Chondrocyte (in vitro differentiated cells): ENCODE data around the gene MS4A1. TPM values are rescaled to one million over a fixed set of nuclear protein-coding genes. Genes with fewer than 3 reads are reported as not detected.
"Not testable (repeated sequence)": the region's sequence is repeated elsewhere in the genome, so short reads cannot be mapped to it uniquely, and the experiment has no call there.

Experiments
- DNase-seq: peaks from one replicate; pipeline ENCODE4 v3.0.0; 2021; ENCODE audit warnings: mixed read lengths, low spot score
- H3K27ac Mint-ChIP-seq: one replicate; pipeline ENCODE4 v1.8.0; 2021; ENCODE audit warnings: mild to moderate bottlenecking, moderate library complexity, mixed read lengths; ENCODE audit not compliant: unreplicated experiment
- H3K27me3 Mint-ChIP-seq: 2 replicates; pipeline ENCODE4 v1.8.0; 2021; ENCODE audit warnings: low read depth, mixed read lengths
- H3K36me3 Mint-ChIP-seq: 2 replicates; pipeline ENCODE4 v1.8.0; 2021; ENCODE audit warnings: low read depth, mixed read lengths
- H3K4me1 Mint-ChIP-seq: 2 replicates; pipeline ENCODE4 v1.8.0; 2021; ENCODE audit warnings: low read depth, mild to moderate bottlenecking, mixed read lengths
- H3K4me3 Mint-ChIP-seq: one replicate; pipeline ENCODE4 v1.8.0; 2021; ENCODE audit warnings: mild to moderate bottlenecking, moderate library complexity, mixed read lengths; ENCODE audit not compliant: unreplicated experiment
- H3K9me3 Mint-ChIP-seq: 2 replicates; pipeline ENCODE4 v1.8.0; 2021; ENCODE audit warnings: low read depth, mixed read lengths
- total RNA-seq: library from RNA; stranded (reverse); gene quantifications from 3 replicates; pipeline ENCODE4 v1.2.1, GENCODE V29; 2021
- TF ChIP-seq, protein P1 (sequence below): fragments of 200-600 bp; sonication (generic); IDR thresholded peaks from 2 replicates; pipeline ENCODE4 v1.5.0; 2021; ENCODE audit warnings: antibody characterized with exemption, mild to moderate bottlenecking, moderate library complexity

Gene MS4A1
- total RNA-seq, 1 donor from 2014 or later, result not detected

DNA sequence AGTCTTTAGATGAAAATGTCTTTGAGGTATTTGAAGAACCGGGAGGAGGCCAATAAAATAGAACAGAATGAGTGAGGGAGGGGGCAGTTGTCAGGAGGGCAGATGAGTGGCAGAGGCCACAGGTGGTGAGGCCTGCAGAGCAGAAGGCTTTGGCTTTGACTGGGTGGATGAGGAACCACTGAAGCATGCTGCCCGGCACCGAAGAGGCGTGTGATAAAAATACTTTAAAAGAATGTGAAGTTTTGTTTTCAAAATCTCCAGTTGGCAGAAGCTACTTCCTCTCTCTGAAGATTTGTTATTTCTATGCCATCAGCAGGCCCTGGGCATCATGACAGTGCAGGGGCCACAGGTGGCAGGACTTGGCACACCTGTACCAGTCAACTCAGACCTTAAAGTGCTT is 43.2 kb downstream of the MS4A1 start:
- Mint-ChIP-seq H3K4me3 (no peak overlapping the region), H3K27me3 (no peaks in the 10 kb centered on the region), H3K4me1 (peaks cover 23% of the 10 kb centered on the region), H3K27ac (no peak overlapping the region), H3K36me3 (no peaks in the 10 kb centered on the region), H3K9me3 (no peaks in the 10 kb centered on the region)
- TF ChIP-seq, protein P1, sequence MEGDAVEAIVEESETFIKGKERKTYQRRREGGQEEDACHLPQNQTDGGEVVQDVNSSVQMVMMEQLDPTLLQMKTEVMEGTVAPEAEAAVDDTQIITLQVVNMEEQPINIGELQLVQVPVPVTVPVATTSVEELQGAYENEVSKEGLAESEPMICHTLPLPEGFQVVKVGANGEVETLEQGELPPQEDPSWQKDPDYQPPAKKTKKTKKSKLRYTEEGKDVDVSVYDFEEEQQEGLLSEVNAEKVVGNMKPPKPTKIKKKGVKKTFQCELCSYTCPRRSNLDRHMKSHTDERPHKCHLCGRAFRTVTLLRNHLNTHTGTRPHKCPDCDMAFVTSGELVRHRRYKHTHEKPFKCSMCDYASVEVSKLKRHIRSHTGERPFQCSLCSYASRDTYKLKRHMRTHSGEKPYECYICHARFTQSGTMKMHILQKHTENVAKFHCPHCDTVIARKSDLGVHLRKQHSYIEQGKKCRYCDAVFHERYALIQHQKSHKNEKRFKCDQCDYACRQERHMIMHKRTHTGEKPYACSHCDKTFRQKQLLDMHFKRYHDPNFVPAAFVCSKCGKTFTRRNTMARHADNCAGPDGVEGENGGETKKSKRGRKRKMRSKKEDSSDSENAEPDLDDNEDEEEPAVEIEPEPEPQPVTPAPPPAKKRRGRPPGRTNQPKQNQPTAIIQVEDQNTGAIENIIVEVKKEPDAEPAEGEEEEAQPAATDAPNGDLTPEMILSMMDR, result no peak
- no peak for DNase-seq

DNA sequence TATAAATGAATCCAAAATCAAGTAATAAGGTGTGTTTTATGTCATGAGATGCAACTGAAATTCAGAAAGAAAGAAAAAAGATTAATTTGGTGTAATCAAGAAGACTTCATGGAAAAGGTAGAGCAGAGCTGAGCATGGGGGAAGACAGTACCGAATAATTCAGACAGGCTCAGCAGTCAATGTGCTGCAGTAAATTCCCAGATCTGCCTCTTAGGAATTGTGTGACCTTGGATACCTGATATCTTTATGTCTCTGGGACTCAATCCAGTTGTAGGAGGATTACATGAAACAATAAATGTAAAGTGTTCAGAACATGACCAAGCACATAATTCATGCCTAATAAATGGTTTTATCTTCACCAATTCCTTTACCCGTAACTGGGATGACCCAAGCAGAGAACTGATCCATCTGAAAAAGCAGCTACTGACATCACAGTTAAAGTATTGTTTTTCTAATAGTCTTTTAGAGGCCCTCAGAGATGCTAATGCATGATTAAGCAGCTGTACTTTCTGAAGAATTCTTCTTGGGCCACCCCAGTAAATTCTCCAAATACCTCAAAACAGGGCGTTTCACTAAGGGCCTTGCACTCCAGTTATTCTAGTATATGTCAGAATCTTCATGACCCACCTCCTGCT is 44.7 kb downstream of the MS4A1 start:
- Mint-ChIP-seq H3K4me1 (peaks cover 23% of the 10 kb centered on the region), H3K9me3 (no peaks in the 10 kb centered on the region), H3K27ac (no peak overlapping the region), H3K36me3 (no peaks in the 10 kb centered on the region), H3K4me3 (no peak overlapping the region), H3K27me3 (peaks cover 2% of the 10 kb centered on the region)
- TF ChIP-seq, protein P1, result no peak
- no peak for DNase-seq

DNA sequence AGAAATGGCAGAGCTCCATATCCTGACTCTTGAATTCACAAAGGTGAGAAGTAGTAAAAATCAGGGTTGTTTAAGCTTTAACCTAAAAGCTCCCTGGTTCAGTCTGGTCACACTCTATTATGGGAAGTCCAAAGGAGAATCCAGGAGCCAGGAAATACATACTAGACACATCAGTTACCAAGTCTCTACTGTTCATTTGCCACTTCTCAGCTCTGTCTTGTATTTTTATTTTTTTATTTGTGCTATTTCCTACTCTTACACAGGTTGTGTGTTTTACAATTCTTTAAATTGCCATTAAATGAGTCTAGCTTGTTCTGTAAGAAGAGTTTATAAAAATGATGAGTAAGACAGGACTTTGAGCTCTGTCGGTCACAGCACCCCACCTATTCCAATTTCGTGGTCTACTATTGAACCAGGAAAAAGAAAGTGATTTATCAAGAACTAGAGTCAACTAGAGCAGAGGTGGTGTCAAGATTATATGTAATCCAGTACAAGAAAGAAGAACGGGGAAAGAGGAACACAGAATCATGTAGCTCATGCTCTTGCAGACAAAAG is 46.7 kb downstream of the MS4A1 start:
- peaks cover 23% of the 10 kb centered on the region for H3K4me1 Mint-ChIP-seq
- H3K27ac Mint-ChIP-seq, result no peak overlapping the region
- DNase-seq, result no peak
- H3K27me3 Mint-ChIP-seq, result peaks cover 2% of the 10 kb centered on the region
- H3K9me3 Mint-ChIP-seq, result no peaks in the 10 kb centered on the region
- H3K36me3 Mint-ChIP-seq, result no peaks in the 10 kb centered on the region
- H3K4me3 Mint-ChIP-seq, result no peak overlapping the region
- TF ChIP-seq, protein P1, result no peak

DNA sequence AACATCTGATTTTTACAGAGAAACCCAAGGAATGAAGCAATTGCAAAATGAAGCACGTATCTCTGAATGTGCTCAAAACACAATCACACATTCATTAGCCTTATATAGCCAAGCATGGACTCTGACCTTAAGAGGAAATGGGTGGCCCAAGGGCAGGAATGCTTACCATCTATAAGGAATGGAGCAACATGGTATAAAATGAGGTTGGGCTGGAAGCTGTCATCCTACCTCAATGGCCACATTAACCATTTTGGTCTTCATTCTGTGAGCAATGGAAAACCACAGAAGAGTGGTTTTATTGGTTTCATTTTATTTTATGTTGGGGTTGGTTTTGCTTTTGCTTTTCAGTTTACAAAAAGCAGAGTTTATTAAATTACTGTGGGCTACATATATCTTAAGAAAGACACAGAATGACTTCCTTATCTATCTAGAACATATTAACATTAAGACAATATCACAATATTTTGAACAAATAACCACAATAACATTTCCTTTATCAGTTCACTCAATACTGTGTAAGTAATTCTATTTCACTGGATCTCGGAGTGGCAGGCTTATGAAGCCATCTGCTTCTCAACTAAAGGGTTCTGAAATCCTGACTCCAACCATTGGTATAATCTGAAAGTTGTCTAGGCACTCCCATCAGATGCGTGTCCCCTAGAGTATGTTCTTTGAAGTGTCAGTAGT is 48.7 kb downstream of the MS4A1 start:
- TF ChIP-seq, protein P1, result no peak
- H3K27me3 Mint-ChIP-seq, result peaks cover 2% of the 10 kb centered on the region
- H3K4me3 Mint-ChIP-seq, result no peak overlapping the region

DNA sequence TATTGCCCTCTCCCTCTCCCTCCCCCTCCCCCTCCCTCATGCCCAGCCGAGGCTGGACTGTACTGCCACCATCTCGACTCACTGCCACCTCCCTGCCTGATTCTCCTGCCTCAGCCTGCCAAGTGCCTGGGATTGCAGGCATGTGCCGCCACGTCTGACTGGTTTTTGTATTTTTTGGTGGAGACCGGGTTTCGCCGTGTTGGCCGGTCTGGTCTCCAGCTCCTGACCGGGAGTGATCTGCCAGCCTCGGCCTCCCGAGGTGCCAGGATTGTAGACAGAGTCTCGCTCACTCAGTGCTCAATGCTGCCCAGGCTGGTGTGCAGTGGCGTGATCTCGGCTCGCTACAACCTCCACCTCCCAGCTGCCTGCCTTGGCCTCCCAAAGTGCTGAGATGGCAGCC is 54.0 kb downstream of the MS4A1 start:
- H3K27ac Mint-ChIP-seq, H3K4me1 Mint-ChIP-seq, H3K9me3 Mint-ChIP-seq, H3K27me3 Mint-ChIP-seq, DNase-seq, H3K4me3 Mint-ChIP-seq, H3K36me3 Mint-ChIP-seq: not testable (repeated sequence)

More for the DNA sequence above, 48.7 kb downstream of the MS4A1 start:
- no peak for DNase-seq
- Mint-ChIP-seq H3K4me1 (peaks cover 12% of the 10 kb centered on the region), H3K27ac (no peak overlapping the region), H3K9me3 (no peaks in the 10 kb centered on the region), H3K36me3 (no peaks in the 10 kb centered on the region)

DNA sequence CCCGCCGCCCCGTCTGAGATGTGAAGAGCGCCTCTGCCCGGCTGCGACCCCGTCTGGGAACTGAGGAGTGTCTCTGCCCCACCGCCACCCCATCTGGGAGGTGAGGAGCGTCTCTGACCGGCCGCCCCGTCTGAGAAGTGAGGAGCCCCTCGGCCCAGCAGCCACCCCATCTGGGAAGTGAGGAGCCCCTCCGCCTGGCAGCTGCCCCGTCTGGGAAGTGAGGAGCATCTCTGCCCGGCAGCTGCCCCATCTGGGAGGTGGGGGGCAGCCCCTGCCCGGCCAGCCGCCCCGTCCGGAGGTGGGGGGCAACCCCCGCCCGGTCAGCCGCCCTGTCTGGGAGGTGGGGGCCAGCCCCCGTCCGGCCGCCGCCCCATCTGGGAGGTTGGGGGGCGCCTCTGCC is 54.6 kb downstream of the MS4A1 start:
- DNase-seq, H3K36me3 Mint-ChIP-seq, H3K4me3 Mint-ChIP-seq, H3K4me1 Mint-ChIP-seq, H3K9me3 Mint-ChIP-seq, H3K27me3 Mint-ChIP-seq, H3K27ac Mint-ChIP-seq: not testable (repeated sequence)
